Measurements from ENCODE around the gene P3H3. TPM values are rescaled to one million over a fixed set of nuclear protein-coding genes. Genes with fewer than 3 reads are reported as not detected.

The P3H3 gene
- total and polyA plus RNA-seq, 2 donors, result 1.0 to 4.4 TPM

- WGBS, result 90% methylated on average over 16 of the region's 16 CpGs
- peaks cover 26 to 28% of the 10 kb centered on the region in 2 donors for H3K36me3 ChIP-seq (ENCODE audit: control insufficient read depth in 2 of 2, insufficient read depth in 2 of 2, low read length in 1 of 2)
Observed at GRCh38 chr12:6843118-6843902, 15.1 kb downstream of the P3H3 start.

GRCh38 chr12:6845395-6845794, 17.2 kb downstream of the P3H3 start:
- WGBS, result 94% methylated on average over 17 of the region's 17 CpGs
- no peaks in the 10 kb centered on the region for H3K9me3 ChIP-seq (ENCODE audit: control insufficient read depth in 2 of 2, insufficient read depth in 1 of 2, low read length in 1 of 2)
- peaks cover 0 to 2% of the 10 kb centered on the region in 2 donors for H3K27me3 ChIP-seq (ENCODE audit: control insufficient read depth in 2 of 2, insufficient read depth in 1 of 2, low read length in 1 of 2)
- peaks cover 30 to 44% of the 10 kb centered on the region in 2 donors for H3K36me3 ChIP-seq (ENCODE audit: control insufficient read depth in 2 of 2, insufficient read depth in 2 of 2, low read length in 1 of 2)
- no peak overlapping the region for H3K27ac ChIP-seq (ENCODE audit: low read depth in 1 of 2, low read length in 1 of 2)
- peaks cover 5 to 17% of the 10 kb centered on the region in 2 donors for H3K4me1 ChIP-seq (ENCODE audit: control insufficient read depth in 2 of 2, insufficient read depth in 2 of 2, low read length in 2 of 2)
- no peak for DNase-seq (ENCODE audit: low read depth in 6 of 9, low spot score in 9 of 9)
- no peak overlapping the region for H3K4me3 ChIP-seq (ENCODE audit: low read length in 2 of 2)

More at GRCh38 chr12:6843118-6843902, 15.1 kb downstream of the P3H3 start:
- DNase-seq (ENCODE audit: low read depth in 6 of 9, low spot score in 9 of 9), result no peak
- no peak overlapping the region for H3K4me3 ChIP-seq (ENCODE audit: low read length in 2 of 2)
- no peak overlapping the region for H3K27ac ChIP-seq (ENCODE audit: low read depth in 1 of 2, low read length in 1 of 2)
- no peaks in the 10 kb centered on the region for H3K4me1 ChIP-seq (ENCODE audit: control insufficient read depth in 2 of 2, insufficient read depth in 2 of 2, low read length in 2 of 2)
- no peaks in the 10 kb centered on the region for H3K9me3 ChIP-seq (ENCODE audit: control insufficient read depth in 2 of 2, insufficient read depth in 1 of 2, low read length in 1 of 2)
- peaks cover 0 to 7% of the 10 kb centered on the region in 2 donors for H3K27me3 ChIP-seq (ENCODE audit: control insufficient read depth in 2 of 2, insufficient read depth in 1 of 2, low read length in 1 of 2)

- H3K4me3 ChIP-seq (ENCODE audit: low read length in 2 of 2), result no peak overlapping the region
- no peaks in the 10 kb centered on the region for H3K9me3 ChIP-seq (ENCODE audit: control insufficient read depth in 2 of 2, insufficient read depth in 1 of 2, low read length in 1 of 2)
- peaks cover 12 to 24% of the 10 kb centered on the region in 2 donors for H3K4me1 ChIP-seq (ENCODE audit: control insufficient read depth in 2 of 2, insufficient read depth in 2 of 2, low read length in 2 of 2)
- no peak overlapping the region for H3K27ac ChIP-seq (ENCODE audit: low read depth in 1 of 2, low read length in 1 of 2)
- no peak for DNase-seq (ENCODE audit: low read depth in 6 of 9, low spot score in 9 of 9)
- WGBS, result 97% methylated on average over 7 of the region's 7 CpGs
- no peaks in the 10 kb centered on the region for H3K27me3 ChIP-seq (ENCODE audit: control insufficient read depth in 2 of 2, insufficient read depth in 1 of 2, low read length in 1 of 2)
- H3K36me3 ChIP-seq (ENCODE audit: control insufficient read depth in 2 of 2, insufficient read depth in 2 of 2, low read length in 1 of 2), result peaks cover 30 to 44% of the 10 kb centered on the region in 2 donors
Observed at GRCh38 chr12:6846316-6846869, 18.2 kb downstream of the P3H3 start.

- Histone ChIP-seq H3K9me3 (ENCODE audit: control insufficient read depth in 2 of 2, insufficient read depth in 1 of 2, low read length in 1 of 2) (peaks cover 0 to 1% of the 10 kb centered on the region in 2 donors), H3K27me3 (ENCODE audit: control insufficient read depth in 2 of 2, insufficient read depth in 1 of 2, low read length in 1 of 2) (no peaks in the 10 kb centered on the region), H3K27ac (ENCODE audit: low read depth in 1 of 2, low read length in 1 of 2) (no peak overlapping the region), H3K4me3 (ENCODE audit: low read length in 2 of 2) (no peak overlapping the region), H3K4me1 (ENCODE audit: control insufficient read depth in 2 of 2, insufficient read depth in 2 of 2, low read length in 2 of 2) (peaks cover 12 to 26% of the 10 kb centered on the region in 2 donors), H3K36me3 (ENCODE audit: control insufficient read depth in 2 of 2, insufficient read depth in 2 of 2, low read length in 1 of 2) (peaks cover 30 to 44% of the 10 kb centered on the region in 2 donors)
- DNase-seq (ENCODE audit: low read depth in 6 of 9, low spot score in 9 of 9), result no peak
- WGBS, result over 99% methylated on average over 2 of the region's 2 CpGs
Observed at GRCh38 chr12:6847676-6848075, 19.5 kb downstream of the P3H3 start.

- peaks cover 19 to 39% of the 10 kb centered on the region in 2 donors for H3K4me1 ChIP-seq (ENCODE audit: control insufficient read depth in 2 of 2, insufficient read depth in 2 of 2, low read length in 2 of 2)
- H3K36me3 ChIP-seq (ENCODE audit: control insufficient read depth in 2 of 2, insufficient read depth in 2 of 2, low read length in 1 of 2), result peaks cover 34 to 50% of the 10 kb centered on the region in 2 donors
- DNase-seq (ENCODE audit: low read depth in 6 of 9, low spot score in 9 of 9), result no peak
- no peaks in the 10 kb centered on the region for H3K27me3 ChIP-seq (ENCODE audit: control insufficient read depth in 2 of 2, insufficient read depth in 1 of 2, low read length in 1 of 2)
- H3K9me3 ChIP-seq (ENCODE audit: control insufficient read depth in 2 of 2, insufficient read depth in 1 of 2, low read length in 1 of 2), result peaks cover 0 to 1% of the 10 kb centered on the region in 2 donors
- H3K27ac ChIP-seq (ENCODE audit: low read depth in 1 of 2, low read length in 1 of 2), result no peak overlapping the region
- no peak overlapping the region for H3K4me3 ChIP-seq (ENCODE audit: low read length in 2 of 2)
- 68% methylated on average over 2 of the region's 2 CpGs for WGBS
Observed at GRCh38 chr12:6849427-6849826, 21.2 kb downstream of the P3H3 start.

GRCh38 chr12:6849976-6850560, 21.9 kb downstream of the P3H3 start:
- H3K4me3 ChIP-seq (ENCODE audit: low read length in 2 of 2), result peak overlapping the region; percentile 81 to 90
- peaks cover 19 to 39% of the 10 kb centered on the region in 2 donors for H3K4me1 ChIP-seq (ENCODE audit: control insufficient read depth in 2 of 2, insufficient read depth in 2 of 2, low read length in 2 of 2)
- peaks cover 35 to 52% of the 10 kb centered on the region in 2 donors for H3K36me3 ChIP-seq (ENCODE audit: control insufficient read depth in 2 of 2, insufficient read depth in 2 of 2, low read length in 1 of 2)
- WGBS, result 95% methylated on average over 10 of the region's 10 CpGs
- H3K27ac ChIP-seq (ENCODE audit: low read depth in 1 of 2, low read length in 1 of 2), result no peak overlapping the region
- no peaks in the 10 kb centered on the region for H3K27me3 ChIP-seq (ENCODE audit: control insufficient read depth in 2 of 2, insufficient read depth in 1 of 2, low read length in 1 of 2)
- DNase-seq (ENCODE audit: low read depth in 6 of 9, low spot score in 9 of 9), result no peak
- peaks cover 0 to 1% of the 10 kb centered on the region in 2 donors for H3K9me3 ChIP-seq (ENCODE audit: control insufficient read depth in 2 of 2, insufficient read depth in 1 of 2, low read length in 1 of 2)

- no peak for DNase-seq (ENCODE audit: low read depth in 6 of 9, low spot score in 9 of 9)
- WGBS, result 70% methylated on average over 16 of the region's 16 CpGs
- H3K4me1 ChIP-seq (ENCODE audit: control insufficient read depth in 2 of 2, insufficient read depth in 2 of 2, low read length in 2 of 2), result peaks cover 19 to 39% of the 10 kb centered on the region in 2 donors
- H3K27ac ChIP-seq (ENCODE audit: low read depth in 1 of 2, low read length in 1 of 2), result peak overlapping the region in 1 of 2 donors; percentile 39
- H3K4me3 ChIP-seq (ENCODE audit: low read length in 2 of 2), result peak overlapping the region; percentile 81 to 90
- peaks cover 0 to 1% of the 10 kb centered on the region in 2 donors for H3K9me3 ChIP-seq (ENCODE audit: control insufficient read depth in 2 of 2, insufficient read depth in 1 of 2, low read length in 1 of 2)
- H3K27me3 ChIP-seq (ENCODE audit: control insufficient read depth in 2 of 2, insufficient read depth in 1 of 2, low read length in 1 of 2), result no peaks in the 10 kb centered on the region
- peaks cover 35 to 57% of the 10 kb centered on the region in 2 donors for H3K36me3 ChIP-seq (ENCODE audit: control insufficient read depth in 2 of 2, insufficient read depth in 2 of 2, low read length in 1 of 2)
Observed at GRCh38 chr12:6850796-6851152, 22.6 kb downstream of the P3H3 start.

GRCh38 chr12:6851153-6851920, 23.1 kb downstream of the P3H3 start, which contains the start of gene CDCA3:
CDCA3 (minus strand) TSS chr12:6851286; CDS start chr12:6850952, 334 bp downstream.
- H3K36me3 ChIP-seq (ENCODE audit: control insufficient read depth in 2 of 2, insufficient read depth in 2 of 2, low read length in 1 of 2), result peaks cover 37 to 57% of the 10 kb centered on the region in 2 donors
- WGBS, result under 1% methylated on average over 37 of the region's 37 CpGs
- DNase-seq (ENCODE audit: low read depth in 6 of 9, low spot score in 9 of 9), result peak; percentile 89 to 98 (median 95)
- H3K9me3 ChIP-seq (ENCODE audit: control insufficient read depth in 2 of 2, insufficient read depth in 1 of 2, low read length in 1 of 2), result peaks cover 0 to 1% of the 10 kb centered on the region in 2 donors
- peak within 1 kb of the TSS; percentile 96 to 98 for H3K27ac ChIP-seq (ENCODE audit: low read depth in 1 of 2, low read length in 1 of 2)
- H3K27me3 ChIP-seq (ENCODE audit: control insufficient read depth in 2 of 2, insufficient read depth in 1 of 2, low read length in 1 of 2), result no peaks in the 10 kb centered on the region
- peaks cover 19 to 39% of the 10 kb centered on the region in 2 donors for H3K4me1 ChIP-seq (ENCODE audit: control insufficient read depth in 2 of 2, insufficient read depth in 2 of 2, low read length in 2 of 2)
- peak within 1 kb of the TSS; percentile 81 to 90 for H3K4me3 ChIP-seq (ENCODE audit: low read length in 2 of 2)
